GM12892 (cell line): Measurements from ENCODE around the gene THBS3.
"Not testable (repeated sequence)": the region's sequence is repeated elsewhere in the genome, so short reads cannot be mapped to it uniquely, and the experiment has no call there.

Experiments used
- POLR2A ChIP-seq: IDR thresholded peaks from 2 replicates; pipeline ENCODE4 v1.6.1; 2011; ENCODE audit warnings: low read depth, low read length, control low read depth
- POLR2AphosphoS5 ChIP-seq: IDR thresholded peaks from 2 replicates; pipeline ENCODE4 v1.6.1; 2011; ENCODE audit warnings: low read depth, low read length, control low read depth
- TAF1 ChIP-seq: IDR thresholded peaks from 2 replicates; pipeline ENCODE4 v1.6.1; 2011; ENCODE audit warnings: low read depth, mild to moderate bottlenecking, control low read depth, low read length, borderline replicate concordance

DNA sequence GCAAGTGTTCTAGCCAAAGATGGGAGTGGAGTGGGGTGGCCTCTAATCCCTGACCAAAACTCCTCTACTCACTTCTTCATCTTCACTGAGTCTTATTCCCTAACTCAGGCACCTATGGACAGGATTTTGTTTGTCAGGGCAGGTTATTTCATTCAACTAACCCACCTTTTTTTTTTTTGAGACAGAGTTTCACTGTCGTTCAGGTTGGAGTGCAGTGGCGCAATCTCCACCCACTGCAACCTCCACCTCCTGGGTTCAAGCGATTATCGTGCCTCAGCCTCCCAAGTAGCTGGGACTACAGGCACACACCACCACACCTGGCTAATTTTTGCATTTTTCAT is 39.6 kb downstream of the THBS3 start:
- TF ChIP-seq POLR2A, TAF1, POLR2AphosphoS5: not testable (repeated sequence)
